Right lobe of liver (tissue), 4 donors: Measurements from ENCODE around the gene CDC42BPA.

Source experiments
- POLR2A ChIP-seq: fragments of 450-650 bp; IDR thresholded peaks from one replicate; pipeline ENCODE4 v1.6.1; 2017; ENCODE audit warnings: antibody characterized with exemption, mild to moderate bottlenecking
- TF ChIP-seq, protein P1 (sequence below), 4 donors: fragments of 200-600 bp in 3 of 4; fragments of 450-650 bp in 1 of 4; IDR thresholded peaks; one replicate each; pipeline versions ENCODE4 v1.5.1 to v1.8.0; 2016 to 2022; ENCODE audit warnings: antibody characterized with exemption in 4 of 4, mild to moderate bottlenecking in 2 of 4
- donor health status: DM: no; HTN: no; CAD: no.
- donor health status: DM: no; HTN: no; CAD: no.
- donor health status: DM: no; HTN: yes; CAD: no.

GRCh38 chr1:227058321-227058751, 260.0 kb downstream of the CDC42BPA start:
- TF ChIP-seq, protein P1, sequence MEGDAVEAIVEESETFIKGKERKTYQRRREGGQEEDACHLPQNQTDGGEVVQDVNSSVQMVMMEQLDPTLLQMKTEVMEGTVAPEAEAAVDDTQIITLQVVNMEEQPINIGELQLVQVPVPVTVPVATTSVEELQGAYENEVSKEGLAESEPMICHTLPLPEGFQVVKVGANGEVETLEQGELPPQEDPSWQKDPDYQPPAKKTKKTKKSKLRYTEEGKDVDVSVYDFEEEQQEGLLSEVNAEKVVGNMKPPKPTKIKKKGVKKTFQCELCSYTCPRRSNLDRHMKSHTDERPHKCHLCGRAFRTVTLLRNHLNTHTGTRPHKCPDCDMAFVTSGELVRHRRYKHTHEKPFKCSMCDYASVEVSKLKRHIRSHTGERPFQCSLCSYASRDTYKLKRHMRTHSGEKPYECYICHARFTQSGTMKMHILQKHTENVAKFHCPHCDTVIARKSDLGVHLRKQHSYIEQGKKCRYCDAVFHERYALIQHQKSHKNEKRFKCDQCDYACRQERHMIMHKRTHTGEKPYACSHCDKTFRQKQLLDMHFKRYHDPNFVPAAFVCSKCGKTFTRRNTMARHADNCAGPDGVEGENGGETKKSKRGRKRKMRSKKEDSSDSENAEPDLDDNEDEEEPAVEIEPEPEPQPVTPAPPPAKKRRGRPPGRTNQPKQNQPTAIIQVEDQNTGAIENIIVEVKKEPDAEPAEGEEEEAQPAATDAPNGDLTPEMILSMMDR (IDR thresholded peaks at IDR 0.05): no peak
- no peak for TF ChIP-seq POLR2A
